ENCODE data around the gene MRPL48. TPM values are rescaled to one million over a fixed set of nuclear protein-coding genes. Genes with fewer than 3 reads are reported as not detected.

MRPL48 gene
- total and polyA plus RNA-seq, 12 donors = 13.6 to 75.3 (median 32.0) TPM

GRCh38 chr11:73818846-73819245 lies 31.2 kb downstream of the MRPL48 start:
- H3K27me3 ChIP-seq = no peaks in the 10 kb centered on the region
- H3K4me1 ChIP-seq (replicated peaks in 1 of 2) = peaks cover 6 to 8% of the 10 kb centered on the region in 2 donors
- DNase-seq = no peak
- H3K36me3 ChIP-seq (replicated peaks in 1 of 2) = no peaks in the 10 kb centered on the region
- H3K4me3 ChIP-seq = no peak overlapping the region
- peaks cover 0 to 4% (median 0%) of the 10 kb centered on the region in 3 donors for H3K9me3 ChIP-seq (replicated peaks in 1 of 3)
- TF ChIP-seq CTCF (IDR thresholded peaks at IDR 0.05) = no peak
- no peak for TF ChIP-seq POLR2A (IDR thresholded peaks at IDR 0.05)
- intact Hi-C loops (cut with DNase I) = no loop called here
- H3K27ac ChIP-seq = no peak overlapping the region

- H3K4me1 ChIP-seq (replicated peaks in 1 of 2) = no peaks in the 10 kb centered on the region
- H3K9me3 ChIP-seq (replicated peaks in 1 of 3) = no peaks in the 10 kb centered on the region
- TF ChIP-seq CTCF (IDR thresholded peaks at IDR 0.05) = no peak
- TF ChIP-seq POLR2A (IDR thresholded peaks at IDR 0.05) = no peak
- no peaks in the 10 kb centered on the region for H3K27me3 ChIP-seq
- no peak overlapping the region for H3K4me3 ChIP-seq
- 79 to 92% (median 89%) methylated on average over 1 of the region's 1 CpG for WGBS, 4 donors
- H3K36me3 ChIP-seq (replicated peaks in 1 of 2) = peaks cover 0 to 10% of the 10 kb centered on the region in 2 donors
- no peak overlapping the region for H3K27ac ChIP-seq
- DNase-seq = no peak
- intact Hi-C loops (cut with DNase I) = no loop called here
These were observed 42.6 kb downstream of the MRPL48 start for GRCh38 chr11:73830261-73830660.

- no peak overlapping the region for H3K4me3 ChIP-seq
These were observed 45.4 kb downstream of the MRPL48 start for GRCh38 chr11:73833067-73833466.

DNA sequence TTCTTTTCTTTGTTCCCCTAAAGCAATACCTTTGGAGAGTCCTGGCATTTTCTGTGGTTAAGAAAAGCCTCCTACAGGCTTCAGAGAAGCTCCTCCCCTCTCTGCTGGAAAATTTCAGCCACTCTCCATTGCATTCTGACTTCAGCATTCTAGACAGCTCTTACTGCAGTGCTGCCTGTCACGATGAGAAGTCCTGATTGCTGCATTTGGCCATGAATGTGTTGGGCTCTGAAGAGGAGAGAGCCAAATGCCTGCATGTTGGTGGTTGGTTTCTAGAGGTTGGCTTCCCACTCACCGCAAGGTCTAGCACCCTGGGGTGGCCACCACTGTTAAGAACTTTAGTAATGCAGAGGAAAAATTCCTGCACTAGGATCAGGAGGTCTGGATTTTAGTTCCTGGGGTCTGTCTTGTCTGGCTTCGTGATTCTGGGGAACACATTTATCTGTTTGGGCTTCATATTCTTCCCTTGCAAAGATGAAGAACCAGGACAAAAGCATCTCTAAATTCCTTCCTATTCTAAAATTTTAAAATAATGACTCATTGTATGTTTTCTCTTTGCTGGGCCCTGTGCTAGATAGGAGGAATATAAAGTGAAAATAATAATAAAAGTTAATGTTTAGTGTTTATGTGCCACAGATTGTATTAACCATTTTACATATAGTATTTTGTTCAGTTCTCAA lies 50.9 kb downstream of the MRPL48 start:
- H3K27ac ChIP-seq = no peak overlapping the region
- no peak for TF ChIP-seq POLR2A (IDR thresholded peaks at IDR 0.05)
- no peak for TF ChIP-seq CTCF (IDR thresholded peaks at IDR 0.05)
- H3K9me3 ChIP-seq (replicated peaks in 1 of 3) = no peaks in the 10 kb centered on the region
- WGBS, 4 donors = 66 to 77% (median 72%) methylated on average over 3 of the region's 3 CpGs
- no peaks in the 10 kb centered on the region for H3K27me3 ChIP-seq
- no peak overlapping the region for H3K4me3 ChIP-seq
- peak in 1 of 7 donors; percentile 14 for DNase-seq
- no peaks in the 10 kb centered on the region for H3K4me1 ChIP-seq (replicated peaks in 1 of 2)
- H3K36me3 ChIP-seq (replicated peaks in 1 of 2) = no peaks in the 10 kb centered on the region
- intact Hi-C loops (cut with DNase I) = no loop called here

More at GRCh38 chr11:73833067-73833466, 45.4 kb downstream of the MRPL48 start:
- no peak for TF ChIP-seq CTCF (IDR thresholded peaks at IDR 0.05)
- no peak for TF ChIP-seq POLR2A (IDR thresholded peaks at IDR 0.05)
- no peak for DNase-seq
- Histone ChIP-seq H3K4me1 (replicated peaks in 1 of 2) (no peaks in the 10 kb centered on the region), H3K27ac (no peak overlapping the region), H3K9me3 (replicated peaks in 1 of 3) (no peaks in the 10 kb centered on the region), H3K27me3 (no peaks in the 10 kb centered on the region), H3K36me3 (replicated peaks in 1 of 2) (peaks cover 0 to 6% of the 10 kb centered on the region in 2 donors)
- WGBS, 4 donors = 78 to 89% (median 88%) methylated on average over 2 of the region's 2 CpGs
- intact Hi-C loops (cut with DNase I) = no loop called here
